GM23248 (cell line): ENCODE measurements around the gene SEC16A.

Experiments
- EZH2 ChIP-seq: fragments of 200-600 bp; sonication (generic); IDR thresholded peaks from 2 replicates; pipeline ENCODE4 v1.6.1; 2018; ENCODE audit warnings: antibody characterized with exemption, mild to moderate bottlenecking; ENCODE audit not compliant: insufficient read depth, poor library complexity, severe bottlenecking
- EZH2phosphoT487 ChIP-seq: fragments of 200-600 bp; sonication (generic); IDR thresholded peaks from 2 replicates; pipeline ENCODE4 v1.6.1; 2018; ENCODE audit warnings: antibody characterized with exemption, moderate library complexity, mild to moderate bottlenecking, low read depth; ENCODE audit not compliant: insufficient read depth

DNA sequence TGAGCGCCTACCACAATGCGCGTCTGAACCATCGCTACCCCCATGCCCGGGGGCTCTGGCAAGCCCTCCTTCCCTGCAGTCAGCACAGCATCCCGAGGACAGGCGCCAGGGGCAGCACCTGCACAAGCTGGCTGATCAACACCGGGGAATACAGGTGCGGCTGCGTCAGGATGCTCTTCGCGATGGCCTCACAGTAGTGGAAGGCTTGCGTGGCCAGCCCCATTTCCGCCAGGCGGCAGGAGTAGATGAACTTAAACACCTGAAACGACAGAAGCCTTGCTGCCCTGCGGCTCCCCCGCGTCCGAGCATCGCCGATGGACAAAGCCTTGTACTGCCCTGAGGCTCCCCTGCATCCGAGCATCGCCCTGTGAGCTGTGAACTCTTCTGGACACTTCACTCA lies 25.5 kb downstream of the SEC16A start:
- TF ChIP-seq EZH2 (no peak), EZH2phosphoT487 (no peak)
